GM23338 (cell line): ENCODE data around the gene WDR20.

Experiments
- EZH2 ChIP-seq: fragments of 200-600 bp; sonication (generic); IDR thresholded peaks from one replicate; pipeline ENCODE4 v1.8.0; 2017; ENCODE audit warnings: antibody characterized with exemption, mild to moderate bottlenecking, low read depth; ENCODE audit not compliant: unreplicated experiment
- EZH2phosphoT487 ChIP-seq: fragments of 200-600 bp; sonication (generic); IDR thresholded peaks from one replicate; pipeline ENCODE4 v1.8.1; 2018; ENCODE audit warnings: antibody characterized with exemption; ENCODE audit not compliant: unreplicated experiment
- JUNB ChIP-seq: IDR thresholded peaks from one replicate; pipeline ENCODE4 v1.6.1; 2016; ENCODE audit warnings: antibody characterized with exemption; ENCODE audit not compliant: unreplicated experiment
- NANOG ChIP-seq: IDR thresholded peaks from 2 replicates; pipeline ENCODE4 v1.6.1; 2016; ENCODE audit warnings: antibody characterized with exemption, borderline replicate concordance
- POLR2AphosphoS5 ChIP-seq: IDR thresholded peaks from 2 replicates; pipeline ENCODE4 v1.6.1; 2016; ENCODE audit warnings: antibody characterized with exemption, low read depth
- ZNF114 ChIP-seq: fragments of 250-450 bp; sonication (Bioruptor Pico); IDR thresholded peaks from 2 replicates; pipeline ENCODE4 v1.5.0; 2020; ENCODE audit warnings: mild to moderate bottlenecking, moderate library complexity
- TF ChIP-seq, protein P1 (sequence below), 2 experiments: fragments of 200-600 bp in 1 of 2; sonication (generic) in 1 of 2; conservative IDR thresholded peaks; 2 replicates each; pipeline versions ENCODE4 v1.5.1 to v1.6.1; 2016 to 2017; ENCODE audit warnings: antibody characterized with exemption in 2 of 2, low read depth in 2 of 2, mild to moderate bottlenecking in 2 of 2, moderate library complexity in 1 of 2
- TF ChIP-seq, protein P2 (sequence below): IDR thresholded peaks from 2 replicates; pipeline ENCODE4 v1.6.1; 2016; ENCODE audit warnings: antibody characterized with exemption

DNA sequence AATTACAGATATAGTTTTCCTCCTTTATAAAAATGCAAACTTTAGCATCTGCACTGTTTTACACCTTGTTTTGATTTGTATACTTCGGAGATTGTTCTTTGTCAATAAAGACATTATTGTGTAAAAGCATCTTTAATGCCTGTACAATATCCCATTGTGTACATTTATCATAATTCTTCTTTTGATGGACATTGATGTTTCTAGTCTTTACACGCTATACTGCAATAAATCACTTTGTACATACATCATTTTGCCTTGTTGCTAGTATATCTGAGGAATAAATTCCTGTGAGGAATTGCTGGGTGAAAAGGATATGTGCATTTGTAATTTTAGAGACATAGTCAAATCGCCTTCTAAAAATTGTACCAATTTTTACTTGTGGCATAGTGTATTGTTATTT lies 30.4 kb downstream of the WDR20 start:
- TF ChIP-seq, protein P1, sequence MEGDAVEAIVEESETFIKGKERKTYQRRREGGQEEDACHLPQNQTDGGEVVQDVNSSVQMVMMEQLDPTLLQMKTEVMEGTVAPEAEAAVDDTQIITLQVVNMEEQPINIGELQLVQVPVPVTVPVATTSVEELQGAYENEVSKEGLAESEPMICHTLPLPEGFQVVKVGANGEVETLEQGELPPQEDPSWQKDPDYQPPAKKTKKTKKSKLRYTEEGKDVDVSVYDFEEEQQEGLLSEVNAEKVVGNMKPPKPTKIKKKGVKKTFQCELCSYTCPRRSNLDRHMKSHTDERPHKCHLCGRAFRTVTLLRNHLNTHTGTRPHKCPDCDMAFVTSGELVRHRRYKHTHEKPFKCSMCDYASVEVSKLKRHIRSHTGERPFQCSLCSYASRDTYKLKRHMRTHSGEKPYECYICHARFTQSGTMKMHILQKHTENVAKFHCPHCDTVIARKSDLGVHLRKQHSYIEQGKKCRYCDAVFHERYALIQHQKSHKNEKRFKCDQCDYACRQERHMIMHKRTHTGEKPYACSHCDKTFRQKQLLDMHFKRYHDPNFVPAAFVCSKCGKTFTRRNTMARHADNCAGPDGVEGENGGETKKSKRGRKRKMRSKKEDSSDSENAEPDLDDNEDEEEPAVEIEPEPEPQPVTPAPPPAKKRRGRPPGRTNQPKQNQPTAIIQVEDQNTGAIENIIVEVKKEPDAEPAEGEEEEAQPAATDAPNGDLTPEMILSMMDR (conservative IDR thresholded peaks at IDR 0.05; ENCODE audit: low read depth in 2 of 2): no peak
- TF ChIP-seq EZH2phosphoT487 (no peak), JUNB (no peak), POLR2AphosphoS5 (no peak), EZH2 (no peak), ZNF114 (no peak), NANOG (no peak)
- TF ChIP-seq, protein P2, sequence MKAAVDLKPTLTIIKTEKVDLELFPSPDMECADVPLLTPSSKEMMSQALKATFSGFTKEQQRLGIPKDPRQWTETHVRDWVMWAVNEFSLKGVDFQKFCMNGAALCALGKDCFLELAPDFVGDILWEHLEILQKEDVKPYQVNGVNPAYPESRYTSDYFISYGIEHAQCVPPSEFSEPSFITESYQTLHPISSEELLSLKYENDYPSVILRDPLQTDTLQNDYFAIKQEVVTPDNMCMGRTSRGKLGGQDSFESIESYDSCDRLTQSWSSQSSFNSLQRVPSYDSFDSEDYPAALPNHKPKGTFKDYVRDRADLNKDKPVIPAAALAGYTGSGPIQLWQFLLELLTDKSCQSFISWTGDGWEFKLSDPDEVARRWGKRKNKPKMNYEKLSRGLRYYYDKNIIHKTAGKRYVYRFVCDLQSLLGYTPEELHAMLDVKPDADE: no peak
